Panc1 (cell line): ENCODE results near the gene KDF1. TPM values are rescaled to one million over a fixed set of nuclear protein-coding genes. Genes with fewer than 3 reads are reported as not detected.

Experiments used
- ATAC-seq: fragments of 200-7000 bp; cut with Tn5 transposase; 2 replicates; pipeline ENCODE4 v1.9.1; 2020; ENCODE audit warnings: mild to moderate bottlenecking, moderate library complexity
- Bru-seq: library from RNA; stranded (reverse); fragments of 400-500 nt; gene quantifications from one replicate; lab custom pipeline; 2021; lab: Mats Ljungman, UMichigan
- BruChase-seq, 2 experiments: library from RNA; stranded (reverse); fragments of 400-500 nt; gene quantifications; one replicate each; lab custom pipeline; 2021; lab: Mats Ljungman, UMichigan
- BruUV-seq: library from RNA; stranded (reverse); fragments of 400-500 nt; replicated peaks from 2 replicates; lab custom pipeline; 2021; lab: Mats Ljungman, UMichigan
- CTCF ChIA-PET: fragments of 300-600 bp; sonication (Branson Sonifier 250); formaldehyde crosslinking; loops from one replicate; lab custom pipeline; 2022; ENCODE audit warnings: antibody characterized with exemption; lab: Charles Lee
- POLR2A ChIA-PET: fragments of 300-600 bp; sonication (Branson Sonifier 250); formaldehyde crosslinking; loops from one replicate; lab custom pipeline; 2022; ENCODE audit warnings: antibody characterized with exemption; lab: Charles Lee
- DNase-seq: peaks from one replicate; pipeline ENCODE4 v3.0.0-alpha.2; 2010; ENCODE audit warnings: low read depth, low spot score
- H3K27ac ChIP-seq: 2 replicates; pipeline ENCODE4 v1.5.1; 2011; ENCODE audit warnings: mild to moderate bottlenecking, low read length, inconsistent platforms
- H3K27me3 ChIP-seq: fragments of 200-500 bp; sonication (Bioruptor generic); 2 replicates; pipeline ENCODE4 v1.6.0; 2014; ENCODE audit warnings: low read length, inconsistent platforms; ENCODE audit not compliant: control insufficient read depth, insufficient read depth
- H3K36me3 ChIP-seq: fragments of 200-500 bp; sonication (Bioruptor generic); 2 replicates; pipeline ENCODE4 v1.5.1; 2014; ENCODE audit warnings: inconsistent platforms, mild to moderate bottlenecking, low read length, moderate library complexity; ENCODE audit not compliant: control insufficient read depth, insufficient read depth
- H3K4me1 ChIP-seq: 2 replicates; pipeline ENCODE4 v1.5.1; 2011; ENCODE audit warnings: inconsistent platforms, mild to moderate bottlenecking, low read length, moderate library complexity; ENCODE audit not compliant: control insufficient read depth, insufficient read depth
- H3K4me3 ChIP-seq, 2 experiments: 2 replicates each; pipeline ENCODE4 v1.5.1; 2011 to 2012; ENCODE audit warnings: low read depth in 2 of 2, low read length in 2 of 2, mild to moderate bottlenecking in 2 of 2, inconsistent platforms in 1 of 2, moderate library complexity in 1 of 2
- H3K9me3 ChIP-seq: fragments of 200-500 bp; sonication (Bioruptor generic); 2 replicates; pipeline ENCODE4 v1.5.1; 2014; ENCODE audit warnings: low read depth, mild to moderate bottlenecking, inconsistent platforms, low read length, moderate library complexity; ENCODE audit not compliant: control insufficient read depth, insufficient read depth
- CTCF ChIP-seq: fragments of 450-650 bp; IDR thresholded peaks from 2 replicates; pipeline ENCODE4 v1.5.1; 2017; ENCODE audit warnings: mild to moderate bottlenecking
- POLR2AphosphoS5 ChIP-seq: IDR thresholded peaks from 2 replicates; pipeline ENCODE4 v1.6.1; 2012; ENCODE audit warnings: mild to moderate bottlenecking, low read depth, low read length, moderate library complexity
- REST ChIP-seq, 2 experiments: IDR thresholded peaks; 2 replicates each; pipeline ENCODE4 v1.6.1; 2011 to 2012; ENCODE audit warnings: low read depth in 2 of 2, control low read depth in 1 of 2, low read length in 1 of 2, mild to moderate bottlenecking in 1 of 2, moderate library complexity in 1 of 2; ENCODE audit not compliant: insufficient read depth in 1 of 2
- SIN3A ChIP-seq: IDR thresholded peaks from 2 replicates; pipeline ENCODE4 v1.6.1; 2012; ENCODE audit warnings: low read depth, mild to moderate bottlenecking, low read length, moderate library complexity, borderline replicate concordance; ENCODE audit not compliant: insufficient read depth
- TCF7L2 ChIP-seq: IDR thresholded peaks from 2 replicates; pipeline ENCODE4 v1.6.1; 2011; ENCODE audit warnings: mild to moderate bottlenecking, low read depth, low read length, inconsistent platforms
- in situ Hi-C: cut with HindIII; loops from 2 replicates; pipeline ENCODE4 v1.10.0; 2016; ENCODE audit warnings: low sequenced_read_pairs, low pct_unique_long_range_greater_than_20kb
- intact Hi-C: fragments of 100-400 bp; cut with micrococcal nuclease; formaldehyde crosslinking; loops from one replicate; pipeline ENCODE4 v1.10.0; 2022; ENCODE audit not compliant: unreplicated experiment
- long read RNA-seq: library from polyadenylated mRNA; unstranded; transcript quantifications from one replicate; pipeline ENCODE4 v2.0.0, GENCODE V29; 2021; ENCODE audit not compliant: unreplicated experiment
- polyA plus RNA-seq: library from polyadenylated mRNA; unstranded; fragments of >200 nt; gene quantifications from one replicate; pipeline ENCODE4 v1.2.1, GENCODE V29; 2012; ENCODE audit warnings: missing spikeins; ENCODE audit not compliant: insufficient read length
- total RNA-seq: library from RNA; stranded (reverse); gene quantifications from one replicate; pipeline ENCODE4 v1.2.1, GENCODE V29; 2021; ENCODE audit not compliant: unreplicated experiment

The KDF1 gene, protein sequence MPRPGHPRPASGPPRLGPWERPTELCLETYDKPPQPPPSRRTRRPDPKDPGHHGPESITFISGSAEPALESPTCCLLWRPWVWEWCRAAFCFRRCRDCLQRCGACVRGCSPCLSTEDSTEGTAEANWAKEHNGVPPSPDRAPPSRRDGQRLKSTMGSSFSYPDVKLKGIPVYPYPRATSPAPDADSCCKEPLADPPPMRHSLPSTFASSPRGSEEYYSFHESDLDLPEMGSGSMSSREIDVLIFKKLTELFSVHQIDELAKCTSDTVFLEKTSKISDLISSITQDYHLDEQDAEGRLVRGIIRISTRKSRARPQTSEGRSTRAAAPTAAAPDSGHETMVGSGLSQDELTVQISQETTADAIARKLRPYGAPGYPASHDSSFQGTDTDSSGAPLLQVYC
- total RNA-seq (3.2 TPM), Bru-seq, nascent RNA (percentile 43 among the genes with signal in this experiment), BruChase-seq, experiment 1, labeled RNA remaining after a 2-hour chase (percentile 38 among the genes with signal in this experiment), BruChase-seq, experiment 2, labeled RNA remaining after a 6-hour chase (percentile 31 among the genes with signal in this experiment)
- polyA plus RNA-seq, result 3.8 TPM
- long read RNA-seq, partial matches to known transcripts, result 3 of 4 reads
- long read RNA-seq, other reads (novel, unspliced or antisense), result 1 of 4 reads

GRCh38 chr1:26959722-26960624, at the start of gene KDF1:
KDF1 (minus strand) TSS chr1:26960468; CDS start chr1:26952380, 8,088 bp downstream.
- peaks cover 14% of the 10 kb centered on the region for H3K4me1 ChIP-seq
- peaks cover 6% of the 10 kb centered on the region; the same call in 1 of the 2 replicates for H3K9me3 ChIP-seq
- ATAC-seq (peak; percentile 71), DNase-seq (no peak)
- peak within 1 kb of the TSS; percentile 52 to 62 for H3K4me3 ChIP-seq
- no TSS peak for BruUV-seq
- H3K27me3 ChIP-seq, result no peaks in the 10 kb centered on the region
- POLR2A ChIA-PET, result interaction anchor here (0.6 to 0.7 kb wide), 2 partner anchors 41 to 60 kb away, joined by 3 to 4 read pairs; no protein-coding TSS in a partner anchor
- TF ChIP-seq POLR2AphosphoS5 (no peak), CTCF (no peak), SIN3A (no peak), TCF7L2 (no peak), REST (IDR thresholded peaks at IDR 0.05; ENCODE audit: insufficient read depth in 1 of 2, low read depth in 2 of 2, low read length in 1 of 2) (no peak)
- H3K36me3 ChIP-seq, result no peaks in the 10 kb centered on the region; the same call in 1 of the 2 replicates
- peak within 1 kb of the TSS; percentile 65 for H3K27ac ChIP-seq
- CTCF ChIA-PET, result interaction anchor here (0.6 to 0.7 kb wide), 3 partner anchors 38 to 150 kb away, joined by 3 to 7 read pairs (median 3); no protein-coding TSS in a partner anchor
- in situ Hi-C loops, result no loop called here
- intact Hi-C loops, result no loop called here

- TF ChIP-seq TCF7L2 (0 out of 2 replicates have a peak, but pooled peaks have one; percentile 12), CTCF (no peak)
Observed at GRCh38 chr1:27009601-27010197, 49.4 kb upstream of the KDF1 start.

More at GRCh38 chr1:27009601-27010197, 49.4 kb upstream of the KDF1 start:
- no TSS peak for BruUV-seq
- Histone ChIP-seq H3K9me3 (no peaks in the 10 kb centered on the region), H3K36me3 (no peaks in the 10 kb centered on the region), H3K4me3 (peak overlapping the region in 1 of 2 experiments; percentile 25; a peak in 1 of 4 replicates), H3K27me3 (no peaks in the 10 kb centered on the region), H3K4me1 (peaks cover 54% of the 10 kb centered on the region), H3K27ac (peak overlapping the region; percentile 66)
- ChIA-PET CTCF (no interaction called here), POLR2A (no interaction called here)
- intact Hi-C loops, result no loop called here
- DNase-seq (no peak), ATAC-seq (peak; percentile 9)
- in situ Hi-C loops, result no loop called here
